K562 (cell line): ENCODE results near the gene ZMIZ1. TPM values are rescaled to one million over a fixed set of nuclear protein-coding genes. Genes with fewer than 3 reads are reported as not detected.

ENCODE experiments used
- ARID3A ChIP-seq: IDR thresholded peaks from 2 replicates; pipeline ENCODE4 v1.6.1; 2012; ENCODE audit warnings: low read depth, low read length, improper control_type of control experiment, borderline replicate concordance
- CBX8 ChIP-seq: fragments of 200-600 bp; sonication (generic); IDR thresholded peaks from 2 replicates; pipeline ENCODE4 v1.6.1; 2012; ENCODE audit warnings: borderline replicate concordance, mixed run types, low read depth, mild to moderate bottlenecking, moderate library complexity, mixed read lengths, low read length, control low read depth, inconsistent platforms; ENCODE audit not compliant: poor library complexity, severe bottlenecking; ENCODE audit errors: extremely low read depth
- CEBPB ChIP-seq: fragments of 450-650 bp; IDR thresholded peaks from 2 replicates; pipeline ENCODE4 v1.6.1; 2016; ENCODE audit warnings: missing genetic modification characterization, missing compliant biosample characterization
- CGGBP1 ChIP-seq: fragments of 250-450 bp; sonication (Bioruptor Pico); IDR thresholded peaks from 2 replicates; pipeline ENCODE4 v1.9.0; 2021; ENCODE audit warnings: mild to moderate bottlenecking
- CXXC5 ChIP-seq: fragments of 250-450 bp; sonication (Bioruptor Pico); IDR thresholded peaks from 2 replicates; pipeline ENCODE4 v1.8.0; 2022; ENCODE audit warnings: inconsistent platforms, mild to moderate bottlenecking, moderate library complexity
- DNMT1 ChIP-seq: fragments of 450-650 bp; IDR thresholded peaks from 2 replicates; pipeline ENCODE4 v1.6.1; 2016; ENCODE audit warnings: antibody characterized with exemption, mild to moderate bottlenecking
- HOMEZ ChIP-seq: fragments of 250-450 bp; sonication (Bioruptor Pico); IDR thresholded peaks from 2 replicates; pipeline ENCODE4 v1.4.0; 2020; ENCODE audit warnings: mild to moderate bottlenecking, moderate library complexity
- NEUROD1 ChIP-seq: fragments of 150-350 bp; IDR thresholded peaks from 2 replicates; pipeline ENCODE4 v1.6.1; 2014; ENCODE audit warnings: borderline replicate concordance, low read length, low read depth; ENCODE audit not compliant: partially characterized antibody
- NKRF ChIP-seq: fragments of 450-650 bp; IDR thresholded peaks from 2 replicates; pipeline ENCODE4 v1.6.1; 2016; ENCODE audit warnings: borderline replicate concordance
- PKNOX1 ChIP-seq: fragments of 450-650 bp; IDR thresholded peaks from 2 replicates; pipeline ENCODE4 v1.6.1; 2016
- PML ChIP-seq: IDR thresholded peaks from 2 replicates; pipeline ENCODE4 v1.6.1; 2012; ENCODE audit warnings: low read length, inconsistent platforms
- PRPF4 ChIP-seq: fragments of 200-400 bp; formaldehyde crosslinking; IDR thresholded peaks from one replicate; pipeline ENCODE4 v1.6.1; 2017; ENCODE audit warnings: low read length, low read depth, mild to moderate bottlenecking; ENCODE audit not compliant: insufficient read depth, poor library complexity, severe bottlenecking
- RHOXF2B ChIP-seq: fragments of 250-450 bp; sonication (Bioruptor Pico); conservative IDR thresholded peaks from 2 replicates; pipeline ENCODE4 v1.5.1; 2021
- SUPT5H ChIP-seq: fragments of 450-650 bp; IDR thresholded peaks from 2 replicates; pipeline ENCODE4 v1.6.1; 2016
- TRIM24 ChIP-seq, 2 experiments: fragments of 450-650 bp; IDR thresholded peaks; 2 replicates each; pipeline ENCODE4 v1.6.1; 2016
- USF1 ChIP-seq: sonication (generic); formaldehyde crosslinking; IDR thresholded peaks from 2 replicates; pipeline ENCODE4 v1.9.0; 2022; ENCODE audit warnings: mild to moderate bottlenecking, missing genetic modification reagents
- ZNF347 ChIP-seq: fragments of 450-650 bp; formaldehyde crosslinking; IDR thresholded peaks from 2 replicates; pipeline ENCODE4 v1.4.0; 2020; ENCODE audit warnings: low read depth, mild to moderate bottlenecking, moderate library complexity
- ZNF75A ChIP-seq: fragments of 450-650 bp; formaldehyde crosslinking; IDR thresholded peaks from 2 replicates; pipeline ENCODE4 v1.4.0; 2020; ENCODE audit warnings: mild to moderate bottlenecking
- polyA plus RNA-seq, 8 experiments: library from polyadenylated mRNA; depleted of rRNA in 4 of 8; stranded (reverse) in 5 of 8; unstranded in 3 of 8; fragments of >200 nt; fragmentation: Nextera tagmentation in 2 of 8; fragmentation: Illumina TruSeq in 1 of 8; extraction: Ambion mirVana in 2 of 8; extraction: Trizol in 1 of 8; gene quantifications; 2 replicates each; pipeline versions ENCODE4 v1.2.1 to v1.2.3, GENCODE V29; 2011 to 2014; ENCODE audit warnings: inconsistent platforms in 1 of 8, missing spikeins in 1 of 8
- total RNA-seq, 7 experiments: library from RNA; depleted of rRNA in 6 of 7; stranded (reverse); fragments of >200 nt in 6 of 7; fragmentation: Illumina TruSeq in 2 of 7; extraction: Trizol in 2 of 7; gene quantifications; 2 replicates each; pipeline versions ENCODE4 v1.2.1 to v1.2.3, GENCODE V29; 2011 to 2021; ENCODE audit warnings: low replicate concordance in 1 of 7

ZMIZ1 gene
- total and polyA plus RNA-seq, 9 of the 15 experiments (the other 6 are each of a cell fraction or from before 2014, with no cell fraction given) = 1.0 to 37.3 (median 4.3) TPM

- no peak for TF ChIP-seq HOMEZ (CRISPR knock-in tag)
- TF ChIP-seq ARID3A = no peak
- TF ChIP-seq ZNF347 (CRISPR knock-in tag) = no peak
- TF ChIP-seq PRPF4 = no peak
- peak; percentile 96; the same call in 1 of the 2 replicates for TF ChIP-seq CGGBP1 (CRISPR knock-in tag)
- no peak for TF ChIP-seq RHOXF2B (CRISPR knock-in tag)
- TF ChIP-seq NKRF = peak; percentile 79
- no peak for TF ChIP-seq USF1
- peak; percentile 11; the same call in 1 of the 2 replicates for TF ChIP-seq PKNOX1
- peak; percentile 100 for TF ChIP-seq NEUROD1
- TF ChIP-seq CEBPB (tag) = no peak
- no peak for TF ChIP-seq DNMT1
- no peak for TF ChIP-seq ZNF75A (CRISPR knock-in tag)
- TF ChIP-seq SUPT5H = peak; percentile 45
- no peak for TF ChIP-seq CBX8
- no peak for TF ChIP-seq PML
- peak; percentile 94 for TF ChIP-seq CXXC5
- peak; percentile 49 to 54; a peak in 2 of 4 replicates for TF ChIP-seq TRIM24 (IDR thresholded peaks at IDR 0.05)
These were observed 1.2 kb upstream of the ZMIZ1 start (continued) for GRCh38 chr10:79067241-79068202.
